Loucy (cell line): ENCODE measurements around the gene SFXN5.

ENCODE experiments used
- H2AFZ ChIP-seq: fragments of 200-600 bp; sonication (generic); 2 replicates; pipeline ENCODE4 v1.6.0; 2016; ENCODE audit warnings: antibody characterized with exemption, mild to moderate bottlenecking, low read length, moderate library complexity
- H3F3A ChIP-seq: fragments of 200-600 bp; 2 replicates; pipeline ENCODE4 v1.6.0; 2016; ENCODE audit warnings: antibody characterized with exemption, low read depth, mild to moderate bottlenecking
- H3K27me3 ChIP-seq: fragments of 200-600 bp; sonication (generic); 2 replicates; pipeline ENCODE4 v1.6.1; 2014; ENCODE audit warnings: low read length, mild to moderate bottlenecking; ENCODE audit not compliant: insufficient read depth, poor library complexity, severe bottlenecking
- H3K36me3 ChIP-seq: fragments of 200-600 bp; sonication (generic); 2 replicates; pipeline ENCODE4 v1.6.1; 2016; ENCODE audit warnings: low read length; ENCODE audit not compliant: insufficient read depth
- H3K4me1 ChIP-seq: fragments of 200-600 bp; sonication (generic); 2 replicates; pipeline ENCODE4 v1.5.1; 2014; ENCODE audit warnings: low read length, mild to moderate bottlenecking; ENCODE audit not compliant: insufficient read depth, poor library complexity, severe bottlenecking
- H3K4me2 ChIP-seq: fragments of 200-600 bp; sonication (generic); 2 replicates; pipeline ENCODE4 v1.6.0; 2014; ENCODE audit warnings: antibody characterized with exemption, low read length, low read depth, mild to moderate bottlenecking; ENCODE audit not compliant: poor library complexity, severe bottlenecking
- H3K4me3 ChIP-seq: fragments of 200-600 bp; sonication (generic); 2 replicates; pipeline ENCODE4 v1.5.1; 2014; ENCODE audit warnings: low read length, mild to moderate bottlenecking, mixed read lengths; ENCODE audit not compliant: poor library complexity, severe bottlenecking
- H3K79me2 ChIP-seq: fragments of 200-600 bp; sonication (generic); 2 replicates; pipeline ENCODE4 v1.6.1; 2014; ENCODE audit warnings: low read length; ENCODE audit not compliant: insufficient read depth
- H3K9ac ChIP-seq: fragments of 200-600 bp; sonication (generic); 2 replicates; pipeline ENCODE4 v1.6.0; 2014; ENCODE audit warnings: mild to moderate bottlenecking, low read depth, low read length, moderate library complexity; ENCODE audit not compliant: poor library complexity, severe bottlenecking
- H3K9me2 ChIP-seq: fragments of 200-600 bp; sonication (generic); replicated peaks from 2 replicates; pipeline ENCODE4 v1.6.1; 2016; ENCODE audit warnings: low read depth, low read length, mixed read lengths
- H3K9me3 ChIP-seq: fragments of 200-600 bp; sonication (generic); 2 replicates; pipeline ENCODE4 v1.6.1; 2014; ENCODE audit warnings: mild to moderate bottlenecking, antibody characterized with exemption, low read length, low read depth; ENCODE audit not compliant: insufficient read depth
- H4K20me1 ChIP-seq: fragments of 200-600 bp; sonication (generic); 2 replicates; pipeline ENCODE4 v1.6.0; 2014; ENCODE audit warnings: antibody characterized with exemption, low read length, mild to moderate bottlenecking; ENCODE audit not compliant: insufficient read depth, poor library complexity, severe bottlenecking
- EZH2phosphoT487 ChIP-seq: fragments of 200-600 bp; IDR thresholded peaks from 2 replicates; pipeline ENCODE4 v1.6.1; 2018; ENCODE audit warnings: antibody characterized with exemption, mild to moderate bottlenecking, moderate library complexity, borderline replicate concordance
- TF ChIP-seq, protein P1 (sequence below): fragments of 200-600 bp; sonication (generic); conservative IDR thresholded peaks from 2 replicates; pipeline ENCODE4 v1.5.1; 2014; ENCODE audit warnings: mild to moderate bottlenecking, antibody characterized with exemption, low read length

Gene SFXN5

DNA sequence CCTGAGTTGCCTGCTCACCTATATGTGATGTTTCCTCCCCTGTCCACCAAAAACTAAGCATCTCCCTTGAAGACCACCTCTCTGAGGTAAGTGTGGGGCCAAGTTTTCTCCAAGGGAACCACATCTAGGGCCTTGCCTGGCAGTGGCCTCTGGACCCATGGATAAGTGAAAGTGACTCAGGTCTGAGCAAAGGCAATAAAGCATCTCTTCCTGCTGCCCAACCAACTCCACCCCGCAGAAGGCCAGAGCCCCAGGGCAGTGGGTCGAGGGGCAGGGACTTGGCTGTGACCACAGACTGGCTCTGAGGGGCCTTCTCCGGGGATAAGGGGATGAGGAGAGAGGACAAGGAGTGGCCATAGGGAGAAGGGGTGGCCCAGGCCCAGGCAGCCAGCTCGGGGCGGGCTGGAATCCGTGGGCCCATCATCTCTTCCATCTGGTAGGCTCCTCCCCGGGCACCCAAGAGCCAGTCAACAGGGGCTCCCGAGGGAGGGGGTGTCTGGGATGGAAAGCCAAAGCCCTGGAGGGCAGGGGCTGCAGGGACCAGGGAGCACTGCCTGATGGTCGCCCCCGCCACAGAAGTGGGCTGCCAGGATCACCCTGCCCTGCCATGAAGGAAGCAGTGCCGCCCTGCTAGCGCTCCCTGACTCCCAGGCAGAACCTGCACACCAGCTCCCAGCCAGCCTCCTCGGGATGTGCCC, 120.8 kb downstream of the SFXN5 start:
- Histone ChIP-seq H3K4me1 (peaks cover 16% of the 10 kb centered on the region), H3K4me3 (no peak overlapping the region), H3K79me2 (peaks cover 18% of the 10 kb centered on the region), H2AFZ (no peak overlapping the region), H3K9me3 (no peaks in the 10 kb centered on the region), H3K27me3 (no peaks in the 10 kb centered on the region), H3K9me2 (no peaks in the 10 kb centered on the region), H3K36me3 (no peaks in the 10 kb centered on the region), H4K20me1 (peaks cover 5% of the 10 kb centered on the region), H3K9ac (no peak overlapping the region), H3K4me2 (no peak overlapping the region), H3F3A (no peaks in the 10 kb centered on the region)
- TF ChIP-seq, protein P1, sequence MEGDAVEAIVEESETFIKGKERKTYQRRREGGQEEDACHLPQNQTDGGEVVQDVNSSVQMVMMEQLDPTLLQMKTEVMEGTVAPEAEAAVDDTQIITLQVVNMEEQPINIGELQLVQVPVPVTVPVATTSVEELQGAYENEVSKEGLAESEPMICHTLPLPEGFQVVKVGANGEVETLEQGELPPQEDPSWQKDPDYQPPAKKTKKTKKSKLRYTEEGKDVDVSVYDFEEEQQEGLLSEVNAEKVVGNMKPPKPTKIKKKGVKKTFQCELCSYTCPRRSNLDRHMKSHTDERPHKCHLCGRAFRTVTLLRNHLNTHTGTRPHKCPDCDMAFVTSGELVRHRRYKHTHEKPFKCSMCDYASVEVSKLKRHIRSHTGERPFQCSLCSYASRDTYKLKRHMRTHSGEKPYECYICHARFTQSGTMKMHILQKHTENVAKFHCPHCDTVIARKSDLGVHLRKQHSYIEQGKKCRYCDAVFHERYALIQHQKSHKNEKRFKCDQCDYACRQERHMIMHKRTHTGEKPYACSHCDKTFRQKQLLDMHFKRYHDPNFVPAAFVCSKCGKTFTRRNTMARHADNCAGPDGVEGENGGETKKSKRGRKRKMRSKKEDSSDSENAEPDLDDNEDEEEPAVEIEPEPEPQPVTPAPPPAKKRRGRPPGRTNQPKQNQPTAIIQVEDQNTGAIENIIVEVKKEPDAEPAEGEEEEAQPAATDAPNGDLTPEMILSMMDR: no peak

DNA sequence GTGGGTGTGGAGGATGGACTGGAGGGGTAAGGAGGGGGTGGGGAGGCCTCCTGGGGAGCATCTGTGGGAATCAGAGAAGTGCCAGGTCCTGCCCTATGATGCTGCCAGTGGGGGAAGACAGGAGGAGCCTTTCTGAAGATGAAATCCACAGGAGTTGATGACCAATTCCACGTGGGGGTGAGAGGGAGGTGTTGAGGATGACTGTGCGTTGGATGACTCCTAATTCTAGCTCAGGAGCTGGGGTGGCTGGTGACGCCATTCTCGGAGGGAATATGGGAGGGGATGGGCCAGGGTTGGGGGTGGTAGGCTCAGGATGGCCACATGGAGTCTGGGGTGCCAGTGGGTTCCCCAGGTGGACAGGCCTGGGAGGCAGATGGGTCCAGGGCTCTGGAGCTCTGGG, 121.9 kb downstream of the SFXN5 start:
- Histone ChIP-seq H3K9me3 (no peaks in the 10 kb centered on the region), H3K4me1 (peaks cover 7% of the 10 kb centered on the region), H3K36me3 (no peaks in the 10 kb centered on the region), H4K20me1 (no peaks in the 10 kb centered on the region), H2AFZ (no peak overlapping the region), H3K79me2 (peaks cover 7% of the 10 kb centered on the region), H3K27me3 (no peaks in the 10 kb centered on the region), H3K9me2 (no peaks in the 10 kb centered on the region), H3K4me3 (no peak overlapping the region), H3F3A (no peaks in the 10 kb centered on the region), H3K9ac (no peak overlapping the region), H3K4me2 (no peak overlapping the region)
- TF ChIP-seq EZH2phosphoT487: no peak
- TF ChIP-seq, protein P1: no peak

DNA sequence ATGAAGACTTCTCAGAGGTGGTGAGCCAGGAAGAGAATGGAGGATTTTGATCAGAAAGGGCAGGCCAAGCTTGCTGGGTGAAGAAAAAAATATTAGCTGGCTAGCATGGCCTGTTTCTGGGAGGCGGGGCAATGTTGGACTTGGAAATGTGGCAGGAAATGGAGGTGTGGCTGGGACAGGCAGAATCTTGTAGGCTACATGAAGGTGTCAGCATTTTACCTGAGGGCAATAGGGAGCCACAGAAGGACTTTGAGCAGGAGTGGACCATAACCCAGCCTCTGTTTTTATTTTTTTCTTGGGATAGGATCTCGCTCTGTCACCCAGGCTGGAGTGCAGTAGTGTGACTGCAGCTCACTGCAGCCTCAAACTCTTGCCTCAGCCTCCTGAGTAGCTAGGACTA, 122.5 kb downstream of the SFXN5 start:
- H2AFZ ChIP-seq: no peak overlapping the region
- H3K9ac ChIP-seq: no peak overlapping the region
- H3K4me3 ChIP-seq: no peak overlapping the region
- peaks cover 7% of the 10 kb centered on the region for H3K4me1 ChIP-seq
- no peaks in the 10 kb centered on the region for H3K36me3 ChIP-seq
- peaks cover 1% of the 10 kb centered on the region; the same call in 1 of the 2 replicates for H3K79me2 ChIP-seq
- TF ChIP-seq, protein P1: no peak
- no peak for TF ChIP-seq EZH2phosphoT487
- H3K9me2 ChIP-seq: no peaks in the 10 kb centered on the region
- H3F3A ChIP-seq: no peaks in the 10 kb centered on the region
- H4K20me1 ChIP-seq: no peaks in the 10 kb centered on the region
- no peaks in the 10 kb centered on the region for H3K9me3 ChIP-seq
- H3K27me3 ChIP-seq: no peaks in the 10 kb centered on the region
- H3K4me2 ChIP-seq: no peak overlapping the region
